Vagina (tissue), 2 donors: Measurements from ENCODE around the gene TLDC2.
A peak's percentile ranks its signal among the peaks of the same experiment; 100 is the strongest.

Experiments used
- CTCF ChIP-seq, 3 experiments: fragments of 450-650 bp in 2 of 3; fragments of 200-600 bp in 1 of 3; sonication (generic) in 1 of 3; IDR thresholded peaks; one replicate each; pipeline ENCODE4 v1.5.1; 2017 to 2019; ENCODE audit warnings: antibody characterized with exemption in 3 of 3, mild to moderate bottlenecking in 2 of 3, moderate library complexity in 2 of 3
- POLR2A ChIP-seq, 2 donors: fragments of 450-650 bp; IDR thresholded peaks; one replicate each; pipeline ENCODE4 v1.6.1; 2017; ENCODE audit warnings: antibody characterized with exemption in 2 of 2, mild to moderate bottlenecking in 2 of 2, moderate library complexity in 2 of 2
- POLR2AphosphoS5 ChIP-seq, 2 donors: sonication (generic); formaldehyde crosslinking; IDR thresholded peaks; one replicate each; pipeline ENCODE4 v1.9.0; 2017; ENCODE audit warnings: antibody characterized with exemption in 2 of 2, mild to moderate bottlenecking in 2 of 2, low read depth in 1 of 2; ENCODE audit not compliant: insufficient read depth in 1 of 2

GRCh38 chr20:36861875-36862801 is 13.8 kb upstream of the TLDC2 start:
- TF ChIP-seq POLR2AphosphoS5 (IDR thresholded peaks at IDR 0.05; ENCODE audit: insufficient read depth in 1 of 2, low read depth in 1 of 2) (peak; percentile 92 to 98), CTCF (IDR thresholded peaks at IDR 0.05) (no peak), POLR2A (IDR thresholded peaks at IDR 0.05) (peak in 1 of 2 donors; percentile 88)
